Mucosa of rectum (tissue), 2 donors: ENCODE measurements around the gene BEND3.

Source experiments
- H3K27ac ChIP-seq, 2 donors: one replicate each; pipeline ENCODE4 v1.7.0; 2013; ENCODE audit warnings: inconsistent platforms in 2 of 2, low read depth in 2 of 2, low read length in 2 of 2
- H3K27me3 ChIP-seq, 2 donors: one replicate each; pipeline ENCODE4 v1.7.0; 2013; ENCODE audit warnings: low read length in 2 of 2; ENCODE audit not compliant: control insufficient read depth in 2 of 2, insufficient read depth in 2 of 2
- H3K36me3 ChIP-seq, 2 donors: one replicate each; pipeline ENCODE4 v1.7.0; 2013; ENCODE audit warnings: low read length in 2 of 2; ENCODE audit not compliant: control insufficient read depth in 2 of 2, insufficient read depth in 2 of 2
- H3K4me1 ChIP-seq, 2 donors: one replicate each; pipeline ENCODE4 v1.7.0; 2013; ENCODE audit warnings: low read length in 2 of 2, mild to moderate bottlenecking in 1 of 2; ENCODE audit not compliant: control insufficient read depth in 2 of 2, insufficient read depth in 2 of 2
- H3K4me3 ChIP-seq, 2 donors: one replicate each; pipeline ENCODE4 v1.7.0; 2013; ENCODE audit warnings: low read length in 2 of 2
- H3K9ac ChIP-seq, 2 donors: one replicate each; pipeline ENCODE4 v1.7.0; 2013; ENCODE audit warnings: low read length in 2 of 2, low read depth in 1 of 2, mild to moderate bottlenecking in 1 of 2
- H3K9me3 ChIP-seq, 2 donors: one replicate each; pipeline ENCODE4 v1.7.0; 2013; ENCODE audit warnings: low read length in 2 of 2; ENCODE audit not compliant: control insufficient read depth in 2 of 2
- donor health status: healthy.
- donor health status: Normal muscosa, but diverticular disease.

Gene BEND3

GRCh38 chr6:107108201-107108890 is 7.0 kb downstream of the BEND3 start:
- Histone ChIP-seq H3K27me3 (no peaks in the 10 kb centered on the region), H3K36me3 (no peaks in the 10 kb centered on the region), H3K4me3 (no peak overlapping the region), H3K4me1 (peaks cover 0 to under 1% of the 10 kb centered on the region in 2 donors), H3K9me3 (no peaks in the 10 kb centered on the region), H3K9ac (no peak overlapping the region), H3K27ac (no peak overlapping the region)

GRCh38 chr6:107107791-107108190 is 7.5 kb downstream of the BEND3 start:
- H3K27ac ChIP-seq, result no peak overlapping the region

GRCh38 chr6:107106165-107106564 is 9.2 kb downstream of the BEND3 start:
- H3K36me3 ChIP-seq, result no peaks in the 10 kb centered on the region
- H3K9me3 ChIP-seq, result no peaks in the 10 kb centered on the region

More at GRCh38 chr6:107107791-107108190, 7.5 kb downstream of the BEND3 start:
- Histone ChIP-seq H3K4me3 (no peak overlapping the region), H3K9me3 (no peaks in the 10 kb centered on the region), H3K9ac (no peak overlapping the region), H3K4me1 (no peaks in the 10 kb centered on the region), H3K27me3 (no peaks in the 10 kb centered on the region), H3K36me3 (no peaks in the 10 kb centered on the region)

GRCh38 chr6:107105511-107106116 is 9.7 kb downstream of the BEND3 start:
- Histone ChIP-seq H3K36me3 (no peaks in the 10 kb centered on the region), H3K9me3 (no peaks in the 10 kb centered on the region), H3K4me3 (no peak overlapping the region), H3K4me1 (no peaks in the 10 kb centered on the region), H3K27me3 (no peaks in the 10 kb centered on the region), H3K27ac (no peak overlapping the region), H3K9ac (no peak overlapping the region)

More at GRCh38 chr6:107106165-107106564, 9.2 kb downstream of the BEND3 start:
- H3K27ac ChIP-seq, result no peak overlapping the region
- H3K4me1 ChIP-seq, result no peaks in the 10 kb centered on the region
- H3K9ac ChIP-seq, result no peak overlapping the region
- no peak overlapping the region for H3K4me3 ChIP-seq
- no peaks in the 10 kb centered on the region for H3K27me3 ChIP-seq

- Histone ChIP-seq H3K36me3 (peaks cover 3 to 5% of the 10 kb centered on the region in 2 donors), H3K9me3 (no peaks in the 10 kb centered on the region), H3K9ac (no peak overlapping the region), H3K27ac (no peak overlapping the region), H3K4me1 (no peaks in the 10 kb centered on the region), H3K27me3 (no peaks in the 10 kb centered on the region), H3K4me3 (no peak overlapping the region)
Measured at GRCh38 chr6:107103082-107103481, 12.2 kb downstream of the BEND3 start.

GRCh38 chr6:107102414-107102805 is 12.9 kb downstream of the BEND3 start:
- Histone ChIP-seq H3K27ac (no peak overlapping the region), H3K4me1 (no peaks in the 10 kb centered on the region), H3K9ac (no peak overlapping the region), H3K4me3 (no peak overlapping the region), H3K36me3 (peaks cover 3 to 6% of the 10 kb centered on the region in 2 donors), H3K9me3 (no peaks in the 10 kb centered on the region), H3K27me3 (no peaks in the 10 kb centered on the region)

- Histone ChIP-seq H3K27ac (no peak overlapping the region), H3K4me3 (no peak overlapping the region), H3K4me1 (no peaks in the 10 kb centered on the region), H3K27me3 (no peaks in the 10 kb centered on the region), H3K36me3 (peaks cover 3 to 6% of the 10 kb centered on the region in 2 donors), H3K9me3 (no peaks in the 10 kb centered on the region), H3K9ac (no peak overlapping the region)
Measured at GRCh38 chr6:107101686-107102413, 13.5 kb downstream of the BEND3 start.

- Histone ChIP-seq H3K4me3 (no peak overlapping the region), H3K4me1 (no peaks in the 10 kb centered on the region), H3K9ac (no peak overlapping the region), H3K9me3 (no peaks in the 10 kb centered on the region), H3K27me3 (no peaks in the 10 kb centered on the region), H3K27ac (no peak overlapping the region), H3K36me3 (peaks cover 3 to 6% of the 10 kb centered on the region in 2 donors)
Measured at GRCh38 chr6:107101211-107101610, 14.1 kb downstream of the BEND3 start.

- Histone ChIP-seq H3K4me3 (no peak overlapping the region), H3K9me3 (no peaks in the 10 kb centered on the region), H3K4me1 (no peaks in the 10 kb centered on the region), H3K27me3 (no peaks in the 10 kb centered on the region), H3K36me3 (peaks cover 3 to 6% of the 10 kb centered on the region in 2 donors), H3K9ac (no peak overlapping the region), H3K27ac (no peak overlapping the region)
Measured at GRCh38 chr6:107098436-107099307, 16.6 kb downstream of the BEND3 start.
